LNCAP (cell line): ENCODE measurements around the gene P2RY2.

Experiments
- TF ChIP-seq, protein P1 (sequence below): fragments of 450-650 bp; IDR thresholded peaks from 2 replicates; pipeline ENCODE4 v1.5.1; 2017; ENCODE audit warnings: mild to moderate bottlenecking

The P2RY2 gene

DNA sequence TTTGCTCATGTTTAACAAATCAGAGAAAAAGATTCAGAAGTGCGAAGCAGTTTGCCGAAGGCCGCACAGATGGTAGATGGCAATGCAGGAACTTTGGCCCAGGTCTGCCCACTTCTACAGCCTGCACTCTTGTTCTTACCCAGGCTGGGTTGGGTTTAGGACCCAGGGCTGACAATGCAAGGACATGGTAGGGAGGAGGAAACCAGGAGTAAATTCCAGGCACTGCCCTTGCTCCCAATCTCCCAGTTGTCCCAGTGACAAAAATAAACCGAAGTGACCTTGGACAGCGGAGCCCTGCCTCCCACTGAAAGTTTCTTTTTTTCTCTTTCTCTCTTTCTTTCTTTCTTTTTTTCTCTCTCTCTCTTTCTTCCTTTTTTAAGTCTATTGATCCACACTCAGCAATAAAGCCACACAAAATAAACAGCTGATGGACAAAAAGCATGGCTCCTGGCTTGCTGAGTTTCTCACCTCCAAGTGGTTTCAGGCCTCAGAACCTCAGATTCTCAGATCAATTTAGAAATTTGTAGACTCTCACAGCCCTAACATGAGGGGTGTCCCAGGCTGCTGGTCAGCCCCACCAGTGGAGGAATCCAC, 42.4 kb upstream of the P2RY2 start:
- TF ChIP-seq, protein P1, sequence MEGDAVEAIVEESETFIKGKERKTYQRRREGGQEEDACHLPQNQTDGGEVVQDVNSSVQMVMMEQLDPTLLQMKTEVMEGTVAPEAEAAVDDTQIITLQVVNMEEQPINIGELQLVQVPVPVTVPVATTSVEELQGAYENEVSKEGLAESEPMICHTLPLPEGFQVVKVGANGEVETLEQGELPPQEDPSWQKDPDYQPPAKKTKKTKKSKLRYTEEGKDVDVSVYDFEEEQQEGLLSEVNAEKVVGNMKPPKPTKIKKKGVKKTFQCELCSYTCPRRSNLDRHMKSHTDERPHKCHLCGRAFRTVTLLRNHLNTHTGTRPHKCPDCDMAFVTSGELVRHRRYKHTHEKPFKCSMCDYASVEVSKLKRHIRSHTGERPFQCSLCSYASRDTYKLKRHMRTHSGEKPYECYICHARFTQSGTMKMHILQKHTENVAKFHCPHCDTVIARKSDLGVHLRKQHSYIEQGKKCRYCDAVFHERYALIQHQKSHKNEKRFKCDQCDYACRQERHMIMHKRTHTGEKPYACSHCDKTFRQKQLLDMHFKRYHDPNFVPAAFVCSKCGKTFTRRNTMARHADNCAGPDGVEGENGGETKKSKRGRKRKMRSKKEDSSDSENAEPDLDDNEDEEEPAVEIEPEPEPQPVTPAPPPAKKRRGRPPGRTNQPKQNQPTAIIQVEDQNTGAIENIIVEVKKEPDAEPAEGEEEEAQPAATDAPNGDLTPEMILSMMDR: no peak

DNA sequence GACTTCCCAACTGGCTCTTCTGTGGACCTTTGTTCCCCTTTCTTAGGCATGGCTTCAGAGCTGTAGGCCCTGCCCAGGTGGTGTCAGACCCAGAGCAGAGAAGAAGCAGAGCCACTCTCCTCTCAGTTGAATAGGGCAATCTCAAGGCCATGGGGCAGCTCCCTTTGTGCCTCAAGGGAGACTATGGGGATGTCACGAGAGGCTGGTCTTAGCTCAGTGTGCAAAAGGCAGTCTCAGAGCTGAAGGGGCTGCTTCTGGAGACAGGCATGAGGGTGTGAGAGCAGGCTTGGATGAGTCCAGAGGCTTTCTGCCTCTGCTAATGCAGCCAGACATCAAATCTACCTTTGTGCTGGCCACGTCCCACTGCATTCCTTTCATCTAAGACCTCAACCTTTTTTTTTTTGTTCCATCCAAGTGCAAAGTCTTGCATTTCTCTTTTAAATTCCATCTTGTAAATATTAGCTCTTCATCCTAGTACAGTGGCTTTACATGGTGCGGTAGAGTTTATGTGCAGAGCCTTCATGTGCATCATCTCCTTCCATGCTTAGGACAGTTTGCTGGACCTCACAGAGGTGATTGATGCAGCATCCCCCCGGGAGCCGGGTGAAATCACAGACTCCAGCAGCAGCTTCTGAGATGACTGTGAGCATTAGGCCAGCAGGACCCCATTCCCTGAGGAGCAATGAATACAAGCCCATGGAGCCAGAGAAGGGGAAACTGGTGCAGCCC, 41.8 kb upstream of the P2RY2 start:
- TF ChIP-seq, protein P1: no peak

DNA sequence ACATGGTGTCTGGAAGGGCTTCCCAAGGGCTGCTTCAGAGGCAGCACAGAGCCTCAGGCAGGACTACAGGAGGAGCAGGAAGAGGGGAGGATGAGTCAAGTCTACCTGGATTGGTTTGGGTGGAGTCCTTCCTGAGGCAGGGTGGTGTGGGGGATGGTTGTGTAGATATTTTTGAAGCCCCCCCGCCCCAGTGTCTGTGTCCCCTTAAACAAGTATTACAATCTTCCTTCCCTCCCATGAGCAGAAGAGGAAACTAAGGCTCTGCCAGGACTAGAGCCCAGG, 41.3 kb upstream of the P2RY2 start:
- TF ChIP-seq, protein P1: no peak

DNA sequence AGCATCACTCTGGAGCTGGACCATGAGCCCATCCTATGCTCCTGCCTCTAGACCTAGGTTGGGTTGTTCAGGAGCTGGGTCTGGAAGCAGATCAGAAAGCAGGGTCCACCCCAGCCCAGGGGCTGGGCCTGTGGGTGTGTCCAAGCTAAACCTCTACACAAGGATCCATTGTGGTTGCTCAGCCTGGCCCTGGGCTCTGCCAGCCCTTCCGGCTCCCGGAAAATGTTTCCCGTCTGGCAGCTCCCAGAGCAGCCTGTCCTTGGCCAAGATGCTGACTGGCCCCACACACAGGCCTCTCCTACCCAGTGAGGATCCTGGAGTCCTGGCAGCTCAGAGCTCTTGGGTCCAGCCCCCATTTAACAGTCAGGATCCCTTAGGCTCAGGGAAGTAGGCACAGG, 40.7 kb upstream of the P2RY2 start:
- TF ChIP-seq, protein P1: no peak

DNA sequence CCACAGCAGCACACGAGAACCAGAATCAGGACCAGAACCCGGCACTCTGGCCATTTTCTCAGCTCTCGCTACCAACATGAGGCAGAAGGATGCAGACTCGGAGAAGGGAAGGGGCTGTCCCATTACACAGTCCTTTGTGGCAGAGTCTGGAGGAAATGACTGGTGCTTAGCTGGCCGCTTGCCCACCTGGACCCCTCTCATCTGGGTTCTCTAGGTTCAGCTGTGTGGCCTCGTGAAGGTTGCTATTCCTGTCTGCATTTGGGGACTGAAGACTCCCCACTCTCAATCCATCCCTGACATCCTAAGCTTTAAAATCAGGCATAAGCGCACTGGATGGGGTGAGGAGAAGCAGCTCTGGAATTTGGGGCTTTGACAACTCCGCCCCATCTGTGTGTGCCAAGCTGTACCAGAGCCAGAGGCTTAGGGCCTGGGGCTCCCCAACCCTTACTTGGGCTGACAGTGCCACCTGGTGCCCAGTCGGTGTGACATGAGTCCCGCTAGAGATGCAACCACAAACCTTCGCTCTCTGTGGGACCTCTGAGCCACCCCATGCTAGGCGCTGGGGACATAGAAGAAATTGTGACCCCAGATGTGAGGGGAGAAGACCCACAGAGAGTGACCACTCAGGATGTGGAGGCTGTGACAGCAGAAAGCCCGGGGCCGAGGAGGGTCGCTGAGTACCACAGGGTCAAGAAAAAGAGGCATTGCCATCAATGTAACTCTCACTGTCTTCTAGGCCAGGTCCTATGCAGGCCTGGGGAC, 40.1 kb upstream of the P2RY2 start:
- TF ChIP-seq, protein P1: peak; percentile 79

DNA sequence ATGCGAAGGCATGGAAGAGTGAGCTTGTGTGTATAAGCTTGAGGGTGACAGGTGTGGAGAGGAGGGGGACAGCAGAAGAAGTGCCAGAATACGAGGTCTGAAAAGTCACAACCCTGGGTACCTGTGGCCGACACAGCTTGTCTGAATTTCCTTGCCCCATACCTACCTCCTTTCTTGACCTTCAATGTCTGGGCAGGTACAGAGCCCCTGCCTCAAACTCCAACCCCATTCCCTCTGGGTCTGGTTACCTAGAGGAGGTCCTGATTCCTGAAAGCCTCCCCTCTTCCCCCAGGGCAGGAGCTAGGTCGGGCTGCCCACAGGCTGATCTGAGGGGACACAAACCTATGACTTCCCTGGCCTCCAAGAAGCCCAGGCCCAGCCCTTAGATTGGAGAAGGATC, 39.4 kb upstream of the P2RY2 start:
- TF ChIP-seq, protein P1: no peak

DNA sequence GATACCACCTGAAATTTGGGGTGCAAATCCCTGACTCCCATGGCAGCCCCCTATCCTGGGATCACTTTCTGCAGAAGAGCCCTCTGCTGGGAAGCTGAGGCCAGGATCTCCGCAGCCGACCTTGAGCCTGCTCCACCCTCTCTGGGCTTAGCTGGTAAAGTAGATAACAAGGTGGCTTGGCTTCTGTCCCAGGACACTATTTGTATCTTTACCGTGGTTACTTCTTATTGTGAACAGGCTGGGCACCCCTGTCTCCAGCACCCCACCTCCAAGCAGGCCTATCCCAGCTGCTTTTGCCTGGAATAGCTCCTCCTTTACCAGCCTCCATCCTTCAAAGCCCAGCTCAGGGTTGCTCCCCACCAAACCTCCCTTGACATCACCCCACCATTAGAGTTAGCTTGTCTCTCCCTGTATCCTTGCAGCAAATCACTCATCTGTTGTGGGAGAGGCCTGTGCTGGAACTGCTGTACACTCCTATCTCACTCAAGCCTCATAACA, 35.2 kb upstream of the P2RY2 start:
- TF ChIP-seq, protein P1: no peak; the same call in 1 of the 2 replicates
